ENCODE data around the gene COL20A1. TPM values are rescaled to one million over a fixed set of nuclear protein-coding genes. Genes with fewer than 3 reads are reported as not detected.

COL20A1 gene
- total and polyA plus RNA-seq, 2 of the 13 experiments (the other 11 are each of a cell fraction or from before 2014, with no cell fraction given) = not detected

- TF ChIP-seq ZFP91 (CRISPR knock-in tag; IDR thresholded peaks at IDR 0.05; ENCODE audit: borderline replicate concordance) (no peak), DPF2 (CRISPR knock-in tag; IDR thresholded peaks at IDR 0.05; ENCODE audit: borderline replicate concordance, low read depth) (no peak), GABPB1 (CRISPR knock-in tag; IDR thresholded peaks at IDR 0.05) (no peak), KDM6A (CRISPR knock-in tag; IDR thresholded peaks at IDR 0.05; ENCODE audit: low read depth) (no peak)
- TF ChIP-seq, protein P1, sequence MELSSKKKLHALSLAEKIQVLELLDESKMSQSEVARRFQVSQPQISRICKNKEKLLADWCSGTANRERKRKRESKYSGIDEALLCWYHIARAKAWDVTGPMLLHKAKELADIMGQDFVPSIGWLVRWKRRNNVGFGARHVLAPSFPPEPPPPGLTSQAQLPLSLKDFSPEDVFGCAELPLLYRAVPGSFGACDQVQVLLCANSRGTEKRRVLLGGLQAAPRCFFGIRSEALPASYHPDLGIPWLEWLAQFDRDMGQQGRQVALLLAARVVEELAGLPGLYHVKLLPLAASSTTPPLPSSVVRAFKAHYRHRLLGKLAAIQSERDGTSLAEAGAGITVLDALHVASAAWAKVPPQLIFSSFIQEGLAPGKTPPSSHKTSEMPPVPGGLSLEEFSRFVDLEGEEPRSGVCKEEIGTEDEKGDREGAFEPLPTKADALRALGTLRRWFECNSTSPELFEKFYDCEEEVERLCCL (CRISPR knock-in tag; IDR thresholded peaks at IDR 0.05; ENCODE audit: borderline replicate concordance) = no peak
- TF ChIP-seq, protein P2, sequence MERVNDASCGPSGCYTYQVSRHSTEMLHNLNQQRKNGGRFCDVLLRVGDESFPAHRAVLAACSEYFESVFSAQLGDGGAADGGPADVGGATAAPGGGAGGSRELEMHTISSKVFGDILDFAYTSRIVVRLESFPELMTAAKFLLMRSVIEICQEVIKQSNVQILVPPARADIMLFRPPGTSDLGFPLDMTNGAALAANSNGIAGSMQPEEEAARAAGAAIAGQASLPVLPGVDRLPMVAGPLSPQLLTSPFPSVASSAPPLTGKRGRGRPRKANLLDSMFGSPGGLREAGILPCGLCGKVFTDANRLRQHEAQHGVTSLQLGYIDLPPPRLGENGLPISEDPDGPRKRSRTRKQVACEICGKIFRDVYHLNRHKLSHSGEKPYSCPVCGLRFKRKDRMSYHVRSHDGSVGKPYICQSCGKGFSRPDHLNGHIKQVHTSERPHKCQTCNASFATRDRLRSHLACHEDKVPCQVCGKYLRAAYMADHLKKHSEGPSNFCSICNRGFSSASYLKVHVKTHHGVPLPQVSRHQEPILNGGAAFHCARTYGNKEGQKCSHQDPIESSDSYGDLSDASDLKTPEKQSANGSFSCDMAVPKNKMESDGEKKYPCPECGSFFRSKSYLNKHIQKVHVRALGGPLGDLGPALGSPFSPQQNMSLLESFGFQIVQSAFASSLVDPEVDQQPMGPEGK (CRISPR knock-in tag; IDR thresholded peaks at IDR 0.05) = no peak
Observed at GRCh38 chr20:63333241-63333836, 40.4 kb downstream of the COL20A1 start (continued).

DNA sequence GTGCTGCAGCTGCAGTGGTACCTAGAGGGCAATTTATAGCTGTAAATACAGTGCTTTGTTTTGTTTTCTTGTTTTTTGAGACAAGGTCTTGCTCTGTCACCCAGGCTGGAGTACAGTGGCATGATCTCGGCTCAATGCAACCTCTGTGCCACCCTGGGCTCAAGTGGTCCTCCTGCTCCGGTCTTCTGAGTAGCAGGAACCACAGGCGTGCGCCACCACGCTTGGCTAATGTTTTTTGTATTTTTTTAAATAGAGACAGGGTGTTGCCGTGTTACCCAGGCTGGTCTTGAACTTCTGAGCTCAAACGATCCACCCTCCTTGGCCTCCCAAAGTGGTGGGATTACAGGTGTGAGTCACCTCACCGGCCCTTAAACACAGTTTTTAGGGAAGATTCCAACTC, 41.4 kb downstream of the COL20A1 start:
- no peak overlapping the region for H3K9ac ChIP-seq (ENCODE audit: insufficient read depth, low read depth, low read length)
- no peaks in the 10 kb centered on the region for H3K79me2 ChIP-seq (ENCODE audit: insufficient read depth, low read length)
- no peaks in the 10 kb centered on the region for H3K9me3 ChIP-seq (ENCODE audit: low read length)
- no peaks in the 10 kb centered on the region for H3K4me1 ChIP-seq (ENCODE audit: insufficient read depth, low read length)
- H3K4me3 ChIP-seq (replicated peaks in 1 of 3; ENCODE audit: insufficient read depth in 1 of 3, low read depth in 2 of 3, low read length in 3 of 3) = no peak overlapping the region
- no peak overlapping the region for H3K4me2 ChIP-seq (ENCODE audit: low read depth, low read length)
- H3K27ac ChIP-seq (ENCODE audit: extremely low read length, insufficient read depth, low read length) = no peak overlapping the region
- peaks cover 2 to 16% of the 10 kb centered on the region in 2 experiments for H3K27me3 ChIP-seq (ENCODE audit: control insufficient read depth in 1 of 2, insufficient read depth in 2 of 2, low read length in 2 of 2)
- in situ Hi-C loops (cut with HindIII; ENCODE audit: extremely low pct_ligation_motif_present, low pct_unique_long_range_greater_than_20kb) = no loop called here
- FAIRE-seq = no peak
- POLR2A ChIA-PET = no interaction called here
- CTCF ChIA-PET (ENCODE audit: low intra/inter-chr PET ratio, low total read pairs) = no interaction called here
- no peaks in the 10 kb centered on the region; the same call in 1 of the 2 replicates for H4K20me1 ChIP-seq (ENCODE audit: insufficient read depth, low read length)
- no TSS peak for BruUV-seq (replicated peaks)
- H3K36me3 ChIP-seq (replicated peaks in 1 of 2; ENCODE audit: control insufficient read depth in 1 of 2, insufficient read depth in 2 of 2, low read length in 2 of 2) = no peaks in the 10 kb centered on the region
- ATAC-seq = no peak
- WGBS (ENCODE audit: low lambda C conversion rate) = 23% methylated on average over 8 of the region's 8 CpGs
- intact Hi-C loops (cut with micrococcal nuclease; ENCODE audit: unreplicated experiment) = no loop called here
- H2AFZ ChIP-seq (ENCODE audit: low read length) = no peak overlapping the region
- no peak for DNase-seq (ENCODE audit: low spot score)
- no peak for TF ChIP-seq ZNF260 (CRISPR knock-in tag; IDR thresholded peaks at IDR 0.05; ENCODE audit: borderline replicate concordance, low read depth)
- TF ChIP-seq RFX1 (IDR thresholded peaks at IDR 0.05) = no peak
- no peak for TF ChIP-seq ZBTB42 (CRISPR knock-in tag; IDR thresholded peaks at IDR 0.05)
- TF ChIP-seq, protein P3, sequence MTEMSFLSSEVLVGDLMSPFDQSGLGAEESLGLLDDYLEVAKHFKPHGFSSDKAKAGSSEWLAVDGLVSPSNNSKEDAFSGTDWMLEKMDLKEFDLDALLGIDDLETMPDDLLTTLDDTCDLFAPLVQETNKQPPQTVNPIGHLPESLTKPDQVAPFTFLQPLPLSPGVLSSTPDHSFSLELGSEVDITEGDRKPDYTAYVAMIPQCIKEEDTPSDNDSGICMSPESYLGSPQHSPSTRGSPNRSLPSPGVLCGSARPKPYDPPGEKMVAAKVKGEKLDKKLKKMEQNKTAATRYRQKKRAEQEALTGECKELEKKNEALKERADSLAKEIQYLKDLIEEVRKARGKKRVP (CRISPR knock-in tag; IDR thresholded peaks at IDR 0.05) = no peak
- TF ChIP-seq ZNF354B (CRISPR knock-in tag; IDR thresholded peaks at IDR 0.05) = no peak
- no peak for TF ChIP-seq RFXANK (CRISPR knock-in tag; IDR thresholded peaks at IDR 0.05)
- no peak for TF ChIP-seq ZNF33A (CRISPR knock-in tag; IDR thresholded peaks at IDR 0.05; ENCODE audit: borderline replicate concordance)
- TF ChIP-seq ZNF160 (CRISPR knock-in tag; IDR thresholded peaks at IDR 0.05) = no peak
- TF ChIP-seq NFKB2 (CRISPR knock-in tag; IDR thresholded peaks at IDR 0.05; ENCODE audit: borderline replicate concordance) = no peak
